Measurements from ENCODE around the gene COQ5. TPM values are rescaled to one million over a fixed set of nuclear protein-coding genes. Genes with fewer than 3 reads are reported as not detected.
A peak's percentile ranks its signal among the peaks of the same experiment; 100 is the strongest.

COQ5 gene
- total RNA-seq, 2 experiments from 2014 or later = 31.3 to 32.6 TPM

- DNase-seq = peak; percentile 43
- ChIA-PET CTCF (interaction anchor here (0.5 to 3.4 kb wide), 6 partner anchors 9 to 24 kb away, joined by 3 to 17 read pairs (median 3); no protein-coding TSS in a partner anchor), POLR2A (no interaction called here)
- Mint-ChIP-seq H3K4me1 (peaks cover 11% of the 10 kb centered on the region), H3K4me3 (no peak overlapping the region), H3K27me3 (no peaks in the 10 kb centered on the region), H3K27ac (no peak overlapping the region), H3K36me3 (ENCODE audit: low read depth) (peaks cover 43% of the 10 kb centered on the region), H3K9me3 (ENCODE audit: low read depth) (no peaks in the 10 kb centered on the region)
- ATAC-seq = peak; percentile 97
- intact Hi-C loops (cut with DNase I, micrococcal nuclease) = no loop called here
Measured at GRCh38 chr12:120453977-120454376, 75.0 kb downstream of the COQ5 start.

Other genes with a start within 250 kb of the COQ5 start
- 1,000 to 10,000 TPM in 1 of 2 experiments, 100 to 1,000 TPM in 1; 385 to 1,689 TPM for gene RNU4-2, start 237.3 kb downstream of the COQ5 start, total RNA-seq
- gene RNU4-1, start 235.9 kb downstream of the COQ5 start, total RNA-seq = 1,000 to 10,000 TPM in 1 of 2 experiments, 100 to 1,000 TPM in 1; 323 to 1,150 TPM
- 1 to 10 TPM; 2.2 to 4.0 TPM for gene SIRT4, start 226.8 kb downstream of the COQ5 start, total RNA-seq
- under 1 TPM in 1 of 2 experiments, not detected in 1; 0.51 TPM for gene PLA2G1B, start 201.4 kb downstream of the COQ5 start, total RNA-seq
- gene MSI1, start 160.0 kb downstream of the COQ5 start, total RNA-seq = 1 to 10 TPM in 1 of 2 experiments, under 1 TPM in 1; 0.96 to 1.3 TPM
- 100 to 1,000 TPM; 424 to 495 TPM for gene COX6A1, start 91.0 kb downstream of the COQ5 start, total RNA-seq
- gene TRIAP1, start 82.8 kb downstream of the COQ5 start, total RNA-seq = 10 to 100 TPM; 20.9 to 36.0 TPM
- 10 to 100 TPM; 26.3 to 36.3 TPM for gene GATC, start 82.7 kb downstream of the COQ5 start, total RNA-seq
- gene SRSF9, start 59.4 kb downstream of the COQ5 start, total RNA-seq = 100 to 1,000 TPM; 140 to 209 TPM
- gene DYNLL1, start 33.0 kb downstream of the COQ5 start, total RNA-seq = 100 to 1,000 TPM; 166 to 169 TPM
- gene RNF10, start 5.2 kb upstream of the COQ5 start, total RNA-seq = 100 to 1,000 TPM; 177 to 184 TPM
- 10 to 100 TPM; 44.8 to 52.6 TPM for gene POP5, start 52.2 kb upstream of the COQ5 start, total RNA-seq
- under 1 TPM; 0.73 to 0.90 TPM for gene CABP1, start 111.5 kb upstream of the COQ5 start, total RNA-seq
- gene MLEC, start 158.0 kb upstream of the COQ5 start, total RNA-seq = 10 to 100 TPM; 70.6 to 89.5 TPM
- gene UNC119B, start 181.3 kb upstream of the COQ5 start, total RNA-seq = 10 to 100 TPM; 20.1 to 26.6 TPM
- gene ACADS, start 196.7 kb upstream of the COQ5 start, total RNA-seq = 10 to 100 TPM; 10.1 to 17.4 TPM